HL-60 (cell line): ENCODE measurements around the gene GALNT3.

Experiments
- CTCF ChIP-seq: IDR thresholded peaks from one replicate; pipeline ENCODE4 v1.5.1; 2011; ENCODE audit warnings: low read length, control low read depth, inconsistent platforms; ENCODE audit not compliant: insufficient read depth
- POLR2AphosphoS5 ChIP-seq: IDR thresholded peaks from 2 replicates; pipeline ENCODE4 v1.6.1; 2012; ENCODE audit warnings: low read depth
- REST ChIP-seq: IDR thresholded peaks from 2 replicates; pipeline ENCODE4 v1.6.1; 2012; ENCODE audit warnings: low read depth; ENCODE audit not compliant: insufficient replicate concordance

GRCh38 chr2:165779706-165780105 is 14.3 kb downstream of the GALNT3 start:
- no peak for TF ChIP-seq CTCF
- no peak for TF ChIP-seq POLR2AphosphoS5
- TF ChIP-seq REST = no peak
